NCI-H2171 (cell line): ENCODE data around the gene BICRAL.
A peak's percentile ranks its signal among the peaks of the same experiment; 100 is the strongest.
"Not testable (repeated sequence)": the region's sequence is repeated elsewhere in the genome, so short reads cannot be mapped to it uniquely, and the experiment has no call there.

Experiments
- DNase-seq: peaks from one replicate; lab custom pipeline; 2025; lab: John Stamatoyannopoulos, UW

The BICRAL gene, protein sequence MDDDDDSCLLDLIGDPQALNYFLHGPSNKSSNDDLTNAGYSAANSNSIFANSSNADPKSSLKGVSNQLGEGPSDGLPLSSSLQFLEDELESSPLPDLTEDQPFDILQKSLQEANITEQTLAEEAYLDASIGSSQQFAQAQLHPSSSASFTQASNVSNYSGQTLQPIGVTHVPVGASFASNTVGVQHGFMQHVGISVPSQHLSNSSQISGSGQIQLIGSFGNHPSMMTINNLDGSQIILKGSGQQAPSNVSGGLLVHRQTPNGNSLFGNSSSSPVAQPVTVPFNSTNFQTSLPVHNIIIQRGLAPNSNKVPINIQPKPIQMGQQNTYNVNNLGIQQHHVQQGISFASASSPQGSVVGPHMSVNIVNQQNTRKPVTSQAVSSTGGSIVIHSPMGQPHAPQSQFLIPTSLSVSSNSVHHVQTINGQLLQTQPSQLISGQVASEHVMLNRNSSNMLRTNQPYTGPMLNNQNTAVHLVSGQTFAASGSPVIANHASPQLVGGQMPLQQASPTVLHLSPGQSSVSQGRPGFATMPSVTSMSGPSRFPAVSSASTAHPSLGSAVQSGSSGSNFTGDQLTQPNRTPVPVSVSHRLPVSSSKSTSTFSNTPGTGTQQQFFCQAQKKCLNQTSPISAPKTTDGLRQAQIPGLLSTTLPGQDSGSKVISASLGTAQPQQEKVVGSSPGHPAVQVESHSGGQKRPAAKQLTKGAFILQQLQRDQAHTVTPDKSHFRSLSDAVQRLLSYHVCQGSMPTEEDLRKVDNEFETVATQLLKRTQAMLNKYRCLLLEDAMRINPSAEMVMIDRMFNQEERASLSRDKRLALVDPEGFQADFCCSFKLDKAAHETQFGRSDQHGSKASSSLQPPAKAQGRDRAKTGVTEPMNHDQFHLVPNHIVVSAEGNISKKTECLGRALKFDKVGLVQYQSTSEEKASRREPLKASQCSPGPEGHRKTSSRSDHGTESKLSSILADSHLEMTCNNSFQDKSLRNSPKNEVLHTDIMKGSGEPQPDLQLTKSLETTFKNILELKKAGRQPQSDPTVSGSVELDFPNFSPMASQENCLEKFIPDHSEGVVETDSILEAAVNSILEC

DNA sequence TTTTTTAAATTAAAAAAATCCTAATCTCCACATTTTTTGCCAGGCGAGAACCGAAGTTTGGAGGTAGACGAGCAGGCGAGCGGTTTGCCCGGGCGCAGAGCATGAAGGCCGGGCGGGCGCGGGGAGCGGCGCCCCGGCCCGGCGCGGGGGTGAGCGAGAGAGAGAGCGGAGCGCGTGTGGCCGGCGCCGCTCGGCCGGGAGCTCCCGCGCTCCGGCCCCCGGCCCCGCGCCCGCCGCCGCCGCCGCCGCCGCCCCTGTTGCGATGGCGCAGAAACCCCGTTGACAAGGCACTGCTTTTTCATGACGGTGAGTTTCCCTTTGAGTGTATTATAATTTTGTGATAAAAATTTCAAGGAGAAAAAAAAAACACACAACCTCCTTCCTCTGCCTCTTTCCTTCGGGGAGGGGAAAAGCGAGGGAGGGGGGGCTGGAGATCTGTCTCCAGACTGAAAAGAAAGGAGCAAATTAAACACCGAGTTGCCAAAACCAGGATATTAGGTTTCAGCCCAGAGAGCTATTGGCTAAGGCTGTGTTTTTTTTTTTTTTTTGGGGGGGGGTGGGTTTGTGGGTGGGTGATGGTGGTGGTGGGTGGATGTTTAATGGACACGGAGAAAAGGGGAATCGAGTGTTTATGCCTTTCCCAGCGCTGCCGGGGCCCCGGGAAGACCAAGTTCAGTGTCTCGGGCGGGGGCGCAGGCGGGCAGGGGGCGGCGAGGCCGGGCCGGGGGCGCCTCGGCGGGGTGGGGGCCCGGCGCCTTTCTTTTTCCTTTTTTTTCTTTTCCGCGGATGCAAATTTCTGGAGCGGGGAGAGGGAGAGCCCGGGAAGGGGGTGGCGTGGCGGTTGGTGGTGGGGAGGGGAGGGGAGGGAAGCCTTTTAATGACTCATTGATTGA lies at the start of gene BICRAL:
Gene BICRAL, plus strand, starts transcription at position 257 of the 893 bp plus-strand sequence. CDS start 39,971 bp downstream, outside the sequence.
- peak; percentile 84 for DNase-seq

DNA sequence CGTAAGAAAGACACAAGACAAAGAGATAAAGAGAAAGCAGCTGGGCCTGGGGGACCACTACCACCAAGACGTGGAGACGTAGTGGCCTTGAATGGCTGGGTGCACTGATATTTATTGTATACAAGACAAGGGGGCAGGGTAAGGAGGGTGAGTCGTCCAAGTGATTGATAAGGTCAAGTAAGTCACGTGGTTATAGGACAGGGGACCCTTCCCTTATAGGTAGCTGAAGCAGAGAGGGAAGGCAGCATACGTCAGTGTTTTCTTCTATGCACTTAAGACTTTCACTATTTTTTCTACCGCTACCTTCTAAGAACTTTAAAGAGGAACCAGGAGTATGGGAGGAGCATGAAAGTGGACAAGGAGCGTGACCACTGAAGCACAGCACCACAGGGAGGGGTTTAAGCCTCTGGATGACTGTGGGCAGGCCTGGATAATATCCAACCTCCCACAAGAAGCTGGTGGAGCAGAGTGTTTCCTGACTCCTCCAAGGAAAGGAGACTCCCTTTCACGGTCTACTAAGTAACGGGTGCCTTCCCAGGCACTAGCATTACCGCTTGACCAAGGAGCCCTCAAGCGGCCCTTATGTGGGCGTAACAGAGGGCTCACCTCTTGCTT lies 47.9 kb upstream of the BICRAL start:
- DNase-seq = not testable (repeated sequence)

DNA sequence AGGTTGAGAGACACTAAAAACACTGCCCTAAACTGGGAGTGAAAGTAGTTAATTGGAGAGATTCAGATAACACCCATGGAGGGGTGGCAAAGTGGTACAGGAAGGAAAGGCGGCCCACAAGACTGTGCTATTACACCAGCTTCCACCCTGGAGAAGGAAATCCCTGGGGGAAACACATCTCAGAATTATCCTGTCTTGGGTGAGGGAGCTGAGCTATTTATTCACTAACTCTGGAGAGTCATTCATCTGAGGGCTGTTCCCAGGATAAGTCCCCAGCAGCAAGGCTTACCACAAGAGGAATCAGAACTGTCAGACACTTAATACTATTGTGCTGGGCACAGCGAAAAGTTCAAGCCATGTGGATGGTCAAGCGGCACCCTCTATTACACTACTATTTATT lies 45.9 kb upstream of the BICRAL start:
- no peak for DNase-seq

DNA sequence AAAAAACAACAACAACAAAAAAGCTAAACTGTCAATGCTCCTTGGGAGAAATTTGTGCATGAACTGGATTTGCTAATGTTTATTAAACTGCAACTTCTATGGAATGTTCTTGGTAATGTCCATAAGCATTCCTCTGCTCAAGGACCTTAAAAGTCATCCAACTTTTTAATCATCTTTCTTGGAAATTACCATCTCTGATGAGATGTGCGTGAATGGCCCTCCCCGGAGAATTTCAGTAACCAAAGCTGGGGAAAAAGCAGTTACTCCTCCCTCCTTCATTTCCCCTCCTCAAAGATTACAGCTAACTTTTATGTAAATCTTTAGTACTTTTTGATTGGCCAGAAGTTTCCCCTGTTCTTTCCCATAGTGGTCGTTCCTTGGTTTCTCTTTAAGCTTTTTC lies 41.1 kb upstream of the BICRAL start:
- DNase-seq = no peak

DNA sequence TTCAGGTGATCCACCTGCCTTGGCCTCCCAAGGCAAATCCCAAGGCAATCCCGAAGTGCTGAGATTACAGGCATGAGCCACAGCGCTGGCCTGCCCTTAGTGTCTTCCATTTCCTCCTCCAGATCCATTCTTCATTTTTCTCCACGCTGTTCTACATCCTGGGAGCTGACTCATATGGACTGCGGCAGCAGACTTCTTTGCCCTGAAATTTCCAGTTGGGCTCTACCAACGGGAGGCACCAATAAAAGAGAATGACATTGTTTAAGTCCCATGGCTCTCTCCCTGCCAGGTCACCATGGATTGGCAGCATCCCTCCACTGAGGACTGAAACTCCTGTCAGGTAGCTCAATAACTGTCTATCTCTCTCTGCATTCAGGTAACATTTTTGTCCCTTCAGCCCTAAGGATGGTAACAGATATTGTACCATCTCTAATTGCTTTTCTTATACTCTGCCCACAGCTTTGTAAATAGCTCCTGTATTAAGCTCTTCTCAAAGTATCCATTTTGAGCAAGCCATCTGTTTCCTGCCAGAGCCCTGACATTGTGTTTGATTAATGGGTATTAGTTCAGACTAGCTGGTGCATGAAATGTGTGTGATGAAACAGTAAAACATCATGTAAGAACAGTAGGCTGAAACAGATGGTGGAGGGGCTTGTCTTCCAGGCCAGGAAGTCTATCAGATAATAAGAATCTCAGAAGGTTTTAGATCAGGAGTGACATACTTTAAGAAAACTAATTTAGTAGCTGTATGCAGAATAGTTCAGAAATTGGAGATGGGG lies 39.5 kb upstream of the BICRAL start:
- DNase-seq = peak; percentile 91

DNA sequence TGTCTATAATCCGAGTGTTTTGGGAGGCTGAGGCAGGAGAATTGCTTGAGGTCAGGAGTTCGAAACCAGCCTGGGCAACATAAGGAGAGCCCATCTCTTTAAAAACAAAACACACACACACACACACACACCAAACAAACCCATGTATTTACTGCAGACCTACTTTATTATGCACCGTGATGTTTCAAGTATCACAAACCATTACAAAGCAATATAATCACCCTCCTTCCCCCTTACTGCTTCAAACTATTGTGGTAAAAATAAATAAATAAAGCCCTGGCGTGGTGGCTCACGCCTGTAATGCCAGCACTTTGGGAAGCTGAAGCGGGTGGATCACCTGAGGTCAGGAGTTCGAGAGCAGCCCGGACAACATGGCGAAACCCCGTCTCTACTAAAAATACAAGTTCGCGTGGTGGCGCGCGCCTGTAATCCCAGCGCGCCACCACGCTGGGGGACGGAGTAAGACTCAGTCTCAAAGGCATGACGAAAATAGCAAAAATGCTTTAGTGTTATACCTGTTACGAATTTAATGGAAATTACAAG lies 37.4 kb upstream of the BICRAL start:
- no peak for DNase-seq

DNA sequence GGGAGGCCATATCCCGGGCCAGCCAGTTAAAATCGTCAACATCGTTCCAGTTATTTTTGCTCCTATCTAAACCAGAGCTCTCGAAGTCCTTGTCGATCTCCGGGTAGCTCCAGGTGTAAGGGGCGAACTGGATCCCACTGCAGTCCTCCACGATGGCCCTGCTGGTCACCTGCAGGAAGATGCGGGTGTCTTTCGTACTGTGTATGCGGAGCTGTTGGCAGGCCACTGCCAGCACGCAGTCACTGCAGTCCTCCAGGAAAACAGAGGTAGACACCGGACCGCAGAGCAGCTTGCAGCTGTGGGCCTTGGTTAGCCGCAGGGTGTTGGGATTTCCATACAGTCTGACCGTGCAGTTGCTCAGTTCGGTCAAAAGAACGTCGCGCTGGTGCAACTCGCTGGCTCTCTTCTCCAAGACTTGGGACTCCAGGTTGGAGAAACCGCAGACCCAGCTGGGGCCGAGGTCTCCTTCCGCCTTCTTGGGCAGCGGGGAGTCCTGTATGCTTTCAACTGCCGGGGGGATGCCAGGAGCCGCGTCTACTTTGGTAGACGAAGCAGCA lies 36.7 kb upstream of the BICRAL start:
- no peak for DNase-seq

DNA sequence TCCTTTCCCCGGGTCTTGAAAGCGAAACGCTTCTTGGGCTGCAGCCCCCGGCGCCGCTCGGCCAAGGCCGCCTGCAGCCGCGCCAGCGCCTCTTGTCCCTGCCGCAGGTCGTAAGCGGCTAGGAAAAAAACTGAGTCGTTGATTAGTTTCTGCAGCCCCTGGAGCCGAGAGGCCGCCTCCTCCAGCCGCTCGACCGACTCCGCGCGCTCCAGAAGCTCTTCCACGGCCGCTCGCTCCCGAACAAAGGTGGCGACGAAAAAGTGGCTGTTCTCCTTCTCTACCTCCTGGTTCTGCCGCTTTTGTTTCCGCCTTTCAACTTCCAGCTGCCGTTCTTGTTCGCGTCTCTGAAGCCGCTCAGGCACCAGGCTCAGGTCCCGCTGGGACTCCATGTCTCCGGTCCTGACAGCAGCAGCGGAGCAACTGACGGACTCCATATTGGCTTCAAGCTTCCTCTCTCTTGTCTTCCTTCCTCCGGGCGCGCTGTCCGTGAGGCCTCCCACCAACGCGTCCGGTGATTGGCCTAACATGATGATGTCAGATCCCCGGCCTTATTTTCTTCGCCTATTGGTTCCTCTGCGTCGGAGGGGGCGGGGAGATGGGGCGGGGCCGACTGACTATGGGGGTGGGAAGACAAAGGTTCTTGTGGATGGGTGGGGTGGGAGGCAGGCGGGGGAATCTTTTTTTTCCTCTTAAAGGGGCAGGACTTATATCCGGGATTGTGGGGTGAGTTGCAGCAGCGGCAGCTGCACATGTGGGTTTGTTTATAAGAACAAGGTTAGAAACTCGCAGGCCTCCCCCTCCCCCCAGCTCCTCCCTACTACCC lies 36.0 kb upstream of the BICRAL start, which contains the start of gene TBCC:
Gene TBCC, minus strand, starts transcription at position 464 of the 823 bp plus-strand sequence. Its CDS starts 30 bp downstream, at position 434.
- DNase-seq = peak; percentile 97

DNA sequence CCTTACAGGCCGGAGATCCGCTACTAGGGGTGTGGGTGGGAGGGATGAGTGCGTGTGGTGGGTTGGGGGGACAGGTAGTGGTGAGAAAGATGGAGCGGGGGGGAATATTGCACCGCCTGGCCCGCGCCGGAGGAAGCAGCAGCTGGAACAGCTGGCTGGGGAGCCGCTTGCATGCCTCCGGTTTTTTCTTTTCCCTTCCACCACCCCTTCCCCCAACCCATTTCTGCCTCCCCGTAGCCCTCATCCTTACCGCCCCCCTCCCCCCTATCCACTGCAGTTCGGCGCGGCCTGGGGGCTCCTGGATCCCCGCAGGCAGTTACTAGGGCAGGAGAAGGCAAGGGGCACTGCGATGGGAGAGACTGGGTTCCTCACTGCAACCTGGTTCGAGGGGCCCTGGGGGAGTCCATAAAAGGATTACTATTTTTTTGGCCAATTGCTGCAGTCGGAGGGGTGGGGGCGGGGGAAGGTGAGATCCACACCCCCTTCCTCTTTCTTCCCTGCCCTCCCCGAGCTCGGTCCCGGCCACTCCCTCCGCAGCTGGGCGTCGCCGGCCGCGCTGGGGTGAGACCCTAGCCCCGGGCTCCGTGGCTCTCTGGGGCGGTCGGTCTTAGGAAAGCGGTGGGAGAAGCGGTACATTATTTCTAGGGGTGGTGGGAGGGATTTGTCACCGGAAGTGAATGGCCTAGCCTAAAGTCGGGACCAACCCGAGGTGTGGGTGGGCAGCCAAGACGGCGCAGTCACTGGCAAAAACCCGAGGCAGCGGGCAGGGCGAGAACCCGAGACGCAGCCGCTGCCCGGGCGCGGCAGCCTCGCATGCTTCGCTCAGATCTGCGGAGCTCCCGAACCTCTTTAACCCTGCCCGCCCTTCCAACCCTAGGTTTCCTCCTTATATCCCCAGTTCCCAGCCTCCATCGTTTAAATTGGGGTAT lies 35.1 kb upstream of the BICRAL start:
- DNase-seq = peak; percentile 84

DNA sequence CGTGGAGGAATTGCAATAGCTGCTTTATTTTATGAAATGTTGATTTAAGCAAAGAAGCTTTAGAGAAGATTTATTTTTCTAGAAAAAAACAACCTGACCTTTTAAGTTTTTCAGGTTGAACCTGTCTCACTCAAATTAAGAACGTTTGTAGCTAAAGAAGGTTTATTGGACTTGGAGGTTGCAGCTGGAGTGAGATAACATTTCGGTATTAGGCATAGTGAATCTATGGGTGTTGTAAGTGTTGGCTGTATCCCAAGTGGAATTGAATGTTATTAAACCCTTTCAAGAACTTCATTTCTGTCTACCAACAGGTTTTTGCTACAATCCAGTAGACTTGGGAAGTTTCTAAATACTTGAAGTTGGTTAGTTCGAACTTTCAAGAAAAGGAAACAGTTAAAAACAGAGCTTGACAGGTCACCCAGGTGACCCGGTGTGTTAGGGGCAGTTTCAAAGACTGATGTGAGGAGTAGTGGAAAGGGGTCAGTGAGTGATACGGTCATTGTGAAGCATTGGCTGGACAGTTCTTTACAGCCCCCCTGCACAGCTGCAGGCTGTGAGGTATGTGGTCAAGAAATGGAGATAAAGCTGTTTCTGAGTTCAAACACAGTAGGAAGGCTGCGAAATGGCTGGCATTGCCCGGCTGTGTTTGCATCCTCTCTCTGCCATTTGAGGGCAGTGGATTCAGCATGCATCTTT lies 33.5 kb upstream of the BICRAL start:
- no peak for DNase-seq

DNA sequence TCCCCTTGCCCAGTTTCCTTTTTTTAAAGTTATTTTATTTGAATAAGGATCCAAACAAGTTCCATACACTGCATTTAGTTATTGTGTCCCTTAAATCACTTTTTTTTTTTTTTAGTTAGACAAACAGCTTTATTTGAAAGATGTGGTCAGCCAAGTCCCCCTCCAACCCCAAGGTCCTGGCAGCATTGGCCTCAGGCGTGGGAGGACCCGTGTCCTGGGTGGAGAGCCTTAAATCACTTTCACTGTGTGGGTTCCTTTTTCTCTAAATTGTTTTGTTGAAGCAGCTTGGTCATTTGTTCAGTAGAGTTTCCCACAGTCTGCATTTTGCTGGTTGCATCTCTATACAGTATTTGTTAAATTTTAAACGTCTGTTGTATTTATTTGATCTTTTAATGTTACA lies 30.8 kb upstream of the BICRAL start:
- DNase-seq = no peak

DNA sequence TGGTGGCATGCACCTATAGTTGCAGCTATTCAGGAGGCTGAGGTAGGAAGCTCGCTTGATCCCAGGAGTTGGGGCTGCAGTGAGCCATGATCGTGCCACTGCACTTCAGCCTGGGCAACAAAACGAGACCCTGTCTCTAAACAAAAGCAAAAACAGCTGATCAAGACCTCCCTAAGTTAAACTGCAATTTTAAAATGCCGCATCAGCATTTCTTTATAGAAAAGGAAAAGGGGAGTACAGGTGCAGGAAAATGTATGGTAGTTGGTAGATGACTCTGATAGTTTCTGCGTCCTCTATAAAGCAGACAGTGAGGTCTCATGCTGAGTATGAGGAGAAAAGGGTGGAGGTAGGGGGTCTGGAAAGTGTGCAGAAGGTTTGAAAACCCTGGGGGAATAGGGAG lies 27.1 kb upstream of the BICRAL start:
- no peak for DNase-seq

DNA sequence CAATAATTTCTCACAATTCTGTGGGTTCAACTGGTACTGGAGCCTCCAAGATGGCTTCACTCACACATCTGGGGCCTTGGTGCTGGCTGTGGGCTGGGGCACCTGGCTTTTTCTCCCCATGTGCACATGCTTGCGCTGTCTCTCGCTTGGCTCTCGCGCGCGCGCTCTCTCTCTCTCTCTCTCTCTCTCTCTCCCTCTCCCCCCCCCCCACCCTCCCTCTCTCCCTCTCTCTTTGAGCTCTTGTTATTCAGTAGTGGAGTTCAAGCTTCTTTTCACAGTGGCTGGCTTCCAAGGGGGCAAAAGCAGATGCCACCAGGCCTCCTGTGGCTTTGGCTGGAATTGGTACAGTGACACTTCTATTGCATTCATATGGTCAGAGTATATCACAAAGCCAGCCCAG lies 25.1 kb upstream of the BICRAL start:
- no peak for DNase-seq

DNA sequence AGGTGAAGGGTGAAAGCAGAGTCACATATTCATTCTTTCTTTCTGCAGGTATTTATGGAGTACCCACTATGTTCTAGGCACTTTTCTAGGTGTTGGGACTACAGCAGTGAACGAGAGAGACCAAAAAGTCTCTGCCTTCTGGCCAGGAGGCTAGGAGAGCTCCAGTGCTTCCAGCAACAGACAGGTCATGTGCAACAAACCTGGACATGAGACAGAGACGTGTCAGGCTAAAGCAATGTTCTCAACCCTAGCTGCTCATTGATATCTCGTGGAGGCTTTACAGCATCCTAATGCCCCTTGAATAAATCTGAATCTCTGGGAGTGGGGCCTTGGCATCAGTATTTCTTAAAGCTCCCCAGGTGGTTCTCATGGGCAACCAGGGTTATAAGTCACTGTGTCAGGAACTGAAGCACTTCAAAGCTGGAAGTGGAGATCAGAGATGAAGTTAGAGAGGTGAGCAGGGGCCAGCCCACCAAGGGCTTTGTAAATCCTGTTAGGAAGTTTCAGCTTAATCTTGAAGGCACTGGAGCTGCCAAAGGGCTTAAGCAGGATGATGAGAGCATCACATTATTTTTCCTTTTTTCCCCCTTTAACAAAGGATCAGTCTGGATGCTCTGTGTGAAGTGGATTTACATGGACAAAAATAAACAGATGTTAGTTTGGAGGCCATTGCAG lies 23.0 kb upstream of the BICRAL start:
- DNase-seq = no peak

DNA sequence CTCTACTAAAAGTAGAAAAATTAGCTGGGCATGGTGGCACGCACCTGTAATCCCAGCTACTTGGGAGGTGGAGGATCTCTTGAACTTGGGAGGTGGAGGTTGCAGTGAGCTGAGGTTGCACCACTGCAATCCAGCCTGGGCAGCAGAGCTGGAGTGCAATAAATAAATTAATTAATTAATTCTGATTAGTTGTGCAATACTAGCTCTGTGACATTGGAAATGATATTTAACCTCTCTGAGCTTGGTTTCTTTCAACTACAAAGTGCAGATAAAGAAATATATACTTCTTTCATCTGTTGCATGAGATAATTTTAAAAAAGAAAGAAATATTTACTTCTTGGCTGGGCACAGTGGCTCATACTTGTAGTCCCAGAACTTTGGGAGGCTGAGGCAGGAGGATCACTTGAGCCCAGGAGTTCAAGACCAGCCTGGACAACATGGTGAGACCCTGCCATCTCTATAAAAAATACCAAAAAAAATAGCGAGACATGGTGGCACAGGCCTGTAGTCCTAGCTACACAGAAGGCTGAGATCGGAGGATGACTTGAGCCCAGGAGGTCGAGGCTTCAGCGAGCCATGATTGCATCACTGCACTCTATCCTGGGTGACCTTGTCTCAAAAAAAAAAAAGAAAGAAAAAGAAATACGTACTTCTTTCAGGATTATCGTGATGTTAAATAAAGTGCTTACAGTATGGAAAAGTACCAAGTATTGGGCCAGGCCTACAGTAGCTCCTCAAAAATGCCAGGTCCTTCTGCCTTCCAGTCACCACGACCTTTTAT lies 20.4 kb upstream of the BICRAL start:
- no peak for DNase-seq

DNA sequence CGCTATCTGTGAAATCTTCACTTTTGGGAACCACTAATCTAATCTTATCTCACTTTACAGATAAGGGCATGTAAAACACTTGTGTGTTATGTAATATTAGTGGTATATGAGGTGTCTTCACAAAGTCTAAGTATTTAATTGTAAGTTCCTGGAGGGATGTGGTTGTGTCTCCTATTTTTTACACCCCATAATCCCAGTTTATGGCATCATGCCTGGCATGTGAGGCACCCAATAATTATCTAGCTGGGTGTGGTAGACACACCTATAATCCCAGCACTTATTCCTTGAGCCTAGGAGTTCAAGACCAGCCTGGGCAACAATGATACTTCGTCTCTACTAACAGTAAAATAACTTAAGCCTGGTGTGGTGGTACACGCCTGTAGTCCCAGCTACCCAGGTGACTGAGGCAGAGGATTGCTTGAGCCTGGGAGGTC lies 19.4 kb upstream of the BICRAL start:
- DNase-seq = no peak
